GM23248 (cell line): ENCODE results near the gene LPA. TPM values are rescaled to one million over a fixed set of nuclear protein-coding genes. Genes with fewer than 3 reads are reported as not detected.
"Not testable (repeated sequence)": the region's sequence is repeated elsewhere in the genome, so short reads cannot be mapped to it uniquely, and the experiment has no call there.

Source experiments
- DNase-seq: peaks from one replicate; pipeline ENCODE4 v3.0.0-alpha.2; 2015
- H2AFZ ChIP-seq: fragments of 200-600 bp; sonication (generic); 2 replicates; pipeline ENCODE4 v1.6.1; 2016; ENCODE audit warnings: antibody characterized with exemption
- H3F3A ChIP-seq: fragments of 200-600 bp; sonication (generic); 2 replicates; pipeline ENCODE4 v1.6.1; 2016; ENCODE audit warnings: mild to moderate bottlenecking, antibody characterized with exemption, mixed run types; ENCODE audit not compliant: insufficient read depth
- H3K27ac ChIP-seq: fragments of 200-600 bp; sonication (generic); 2 replicates; pipeline ENCODE4 v1.5.1; 2016; ENCODE audit warnings: mild to moderate bottlenecking
- H3K27me3 ChIP-seq: fragments of 200-600 bp; sonication (generic); replicated peaks from 2 replicates; pipeline ENCODE4 v1.6.1; 2016; ENCODE audit warnings: mild to moderate bottlenecking; ENCODE audit not compliant: insufficient read depth
- H3K36me3 ChIP-seq: fragments of 200-600 bp; sonication (generic); 2 replicates; pipeline ENCODE4 v1.6.1; 2016; ENCODE audit warnings: low read depth, mild to moderate bottlenecking
- H3K4me1 ChIP-seq: fragments of 200-600 bp; sonication (generic); 2 replicates; pipeline ENCODE4 v1.6.1; 2016; ENCODE audit warnings: mild to moderate bottlenecking; ENCODE audit not compliant: insufficient read depth
- H3K4me2 ChIP-seq: fragments of 200-600 bp; sonication (generic); one replicate; pipeline ENCODE4 v1.6.1; 2016; ENCODE audit warnings: mild to moderate bottlenecking; ENCODE audit not compliant: unreplicated experiment
- H3K4me3 ChIP-seq: fragments of 200-600 bp; sonication (generic); 2 replicates; pipeline ENCODE4 v1.5.1; 2016; ENCODE audit warnings: mild to moderate bottlenecking
- H3K79me2 ChIP-seq: fragments of 200-600 bp; sonication (generic); 2 replicates; pipeline ENCODE4 v1.6.1; 2016; ENCODE audit warnings: mild to moderate bottlenecking; ENCODE audit not compliant: insufficient read depth
- H3K9ac ChIP-seq: fragments of 200-600 bp; sonication (generic); 2 replicates; pipeline ENCODE4 v1.6.1; 2016; ENCODE audit warnings: mild to moderate bottlenecking
- H3K9me2 ChIP-seq: fragments of 200-600 bp; sonication (generic); 2 replicates; pipeline ENCODE4 v1.6.1; 2016; ENCODE audit warnings: mixed run types, mild to moderate bottlenecking, moderate library complexity; ENCODE audit not compliant: insufficient read depth
- H3K9me3 ChIP-seq: fragments of 200-600 bp; sonication (generic); one replicate; pipeline ENCODE4 v1.6.1; 2017; ENCODE audit warnings: low read depth
- H4K20me1 ChIP-seq: fragments of 200-600 bp; sonication (generic); 2 replicates; pipeline ENCODE4 v1.6.0; 2016; ENCODE audit not compliant: insufficient read depth
- EZH2 ChIP-seq: fragments of 200-600 bp; sonication (generic); IDR thresholded peaks from 2 replicates; pipeline ENCODE4 v1.6.1; 2018; ENCODE audit warnings: antibody characterized with exemption, mild to moderate bottlenecking; ENCODE audit not compliant: insufficient read depth, poor library complexity, severe bottlenecking
- EZH2phosphoT487 ChIP-seq: fragments of 200-600 bp; sonication (generic); IDR thresholded peaks from 2 replicates; pipeline ENCODE4 v1.6.1; 2018; ENCODE audit warnings: antibody characterized with exemption, moderate library complexity, mild to moderate bottlenecking, low read depth; ENCODE audit not compliant: insufficient read depth
- whole genome bisulfite sequencing, 2 experiments: methylation state at CpG; one replicate each; pipeline ENCODE4 v1.1.6; 2015 to 2017; ENCODE audit warnings: low lambda C conversion rate in 2 of 2, low coverage in 1 of 2; ENCODE audit errors: missing lambda C conversion rate in 2 of 2; 5-methylcytosine and 5-hydroxymethylcytosine counted together
- in situ Hi-C: fragments of 300-500 bp; cut with MboI; formaldehyde crosslinking; loops from 2 replicates; pipeline ENCODE4 v1.15.0; 2020
- polyA plus RNA-seq: library from polyadenylated mRNA; unstranded; fragments of >200 nt; fragmentation: Nextera tagmentation; extraction: Ambion mirVana; gene quantifications from 2 replicates; pipeline ENCODE4 v1.2.1, GENCODE V29; 2016
- total RNA-seq: library from RNA; depleted of rRNA; stranded (reverse); fragments of >200 nt; shearing (Covaris generic); gene quantifications from 2 replicates; pipeline ENCODE4 v1.2.3, GENCODE V29; 2014

The LPA gene
- total and polyA plus RNA-seq, 2 experiments from 2014 or later: not detected

DNA sequence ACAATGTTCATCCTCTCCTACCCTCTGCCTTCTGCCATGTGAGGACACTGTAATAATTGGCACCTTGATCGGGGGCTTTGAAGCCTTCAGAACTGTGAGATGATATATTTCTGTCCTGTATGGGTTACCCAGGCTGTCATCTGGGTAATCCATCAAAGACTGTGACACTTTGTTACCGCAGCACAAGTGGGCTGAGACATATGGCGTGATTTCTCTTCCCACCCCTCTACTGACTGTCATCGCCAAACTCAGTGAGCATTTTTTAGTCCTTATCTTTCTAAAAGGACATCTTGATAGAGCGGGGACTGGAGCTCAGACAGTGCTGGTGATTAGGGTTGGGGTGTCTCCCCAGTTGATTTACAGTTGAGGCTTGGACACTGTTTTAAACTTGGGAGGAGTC lies 27.5 kb upstream of the LPA start:
- TF ChIP-seq EZH2phosphoT487: no peak
- no peak for TF ChIP-seq EZH2
- H3K4me1 ChIP-seq: no peaks in the 10 kb centered on the region
- no peaks in the 10 kb centered on the region for H3K79me2 ChIP-seq
- H3F3A ChIP-seq: no peaks in the 10 kb centered on the region
- H3K9ac ChIP-seq: no peak overlapping the region
- in situ Hi-C loops: no loop called here
- no peaks in the 10 kb centered on the region for H3K36me3 ChIP-seq
- no peaks in the 10 kb centered on the region for H3K27me3 ChIP-seq
- no peak overlapping the region for H3K4me3 ChIP-seq
- 44 to 57% methylated on average over 5 of the region's 5 CpGs for WGBS, 2 experiments
- no peak overlapping the region for H2AFZ ChIP-seq
- no peaks in the 10 kb centered on the region for H3K9me3 ChIP-seq
- no peak overlapping the region for H3K4me2 ChIP-seq
- no peaks in the 10 kb centered on the region for H3K9me2 ChIP-seq
- H4K20me1 ChIP-seq: no peaks in the 10 kb centered on the region
- no peak for DNase-seq
- H3K27ac ChIP-seq: no peak overlapping the region

DNA sequence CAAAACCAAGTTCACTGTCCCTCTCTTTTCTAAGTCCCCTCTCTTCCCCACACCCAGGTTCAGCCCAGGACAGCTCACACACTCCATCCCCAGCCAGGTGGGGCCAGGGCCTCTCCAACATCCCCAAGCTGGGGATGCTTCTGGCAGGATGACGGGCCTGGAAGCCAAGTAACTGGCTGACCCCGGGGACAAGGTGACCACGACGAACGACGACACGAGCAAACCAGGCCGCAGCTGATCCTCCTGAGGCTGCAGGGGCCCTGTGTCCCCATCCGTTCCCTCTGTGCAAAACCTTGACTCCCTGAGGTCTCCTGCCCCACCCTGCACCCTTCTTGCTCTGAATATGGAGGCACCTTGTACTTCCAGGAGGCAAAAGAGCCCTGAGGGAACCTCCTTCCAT lies 26.4 kb upstream of the LPA start:
- Histone ChIP-seq H3K4me2 (no peak overlapping the region), H3K79me2 (no peaks in the 10 kb centered on the region), H3K36me3 (no peaks in the 10 kb centered on the region), H3K27ac (no peak overlapping the region), H3K27me3 (no peaks in the 10 kb centered on the region), H3K9ac (no peak overlapping the region), H3K9me3 (no peaks in the 10 kb centered on the region), H3K9me2 (no peaks in the 10 kb centered on the region), H3K4me1 (no peaks in the 10 kb centered on the region), H4K20me1 (no peaks in the 10 kb centered on the region), H3K4me3 (no peak overlapping the region), H3F3A (no peaks in the 10 kb centered on the region), H2AFZ (no peak overlapping the region)
- TF ChIP-seq EZH2: no peak
- TF ChIP-seq EZH2phosphoT487: no peak
- in situ Hi-C loops: no loop called here
- 56 to 68% methylated on average over 9 of the region's 9 CpGs for WGBS, 2 experiments
- no peak for DNase-seq

DNA sequence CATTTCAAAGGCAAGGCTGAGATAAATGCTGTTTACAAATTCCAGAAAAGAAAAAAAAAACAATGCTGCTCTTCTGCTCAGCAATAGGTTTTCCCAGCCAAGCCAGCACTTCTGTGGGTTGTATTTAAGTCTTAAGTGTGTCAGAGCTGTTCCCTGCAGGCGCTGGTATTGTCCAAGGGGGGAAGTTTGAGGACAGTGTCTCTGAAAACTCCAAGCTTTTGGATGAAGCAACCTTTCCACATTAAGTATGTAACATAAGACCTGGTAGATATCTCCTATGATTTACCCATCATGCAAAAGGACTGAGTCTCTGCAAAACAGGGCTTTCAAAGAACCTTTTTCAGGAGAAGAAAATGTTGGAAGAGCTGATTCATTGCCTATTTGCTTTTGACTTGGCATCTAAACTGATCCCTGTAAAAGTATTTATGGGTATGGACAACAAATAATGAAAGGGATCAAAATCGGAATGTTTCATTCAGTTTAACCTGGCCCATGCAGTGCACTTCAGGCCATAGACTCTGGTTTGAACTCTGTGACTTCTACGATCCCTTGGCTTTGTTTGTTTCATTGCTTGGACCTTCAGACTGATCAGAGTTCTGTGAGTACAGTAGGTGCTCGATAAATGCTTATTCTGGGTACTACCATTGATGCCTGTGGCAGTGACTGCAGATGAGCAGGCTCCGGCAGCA lies 21.8 kb upstream of the LPA start:
- Histone ChIP-seq H3K27me3 (no peaks in the 10 kb centered on the region), H3K4me2 (no peak overlapping the region), H3K9me3 (no peaks in the 10 kb centered on the region), H3K9me2 (no peaks in the 10 kb centered on the region), H4K20me1 (no peaks in the 10 kb centered on the region), H3K4me1 (no peaks in the 10 kb centered on the region), H2AFZ (no peak overlapping the region), H3K36me3 (no peaks in the 10 kb centered on the region), H3K27ac (no peak overlapping the region), H3K9ac (no peak overlapping the region), H3F3A (no peaks in the 10 kb centered on the region), H3K4me3 (no peak overlapping the region), H3K79me2 (no peaks in the 10 kb centered on the region)
- in situ Hi-C loops: no loop called here
- TF ChIP-seq EZH2phosphoT487 (no peak), EZH2 (no peak)
- WGBS, 2 experiments: 31 to 32% methylated on average over 5 of the region's 5 CpGs
- DNase-seq: no peak

DNA sequence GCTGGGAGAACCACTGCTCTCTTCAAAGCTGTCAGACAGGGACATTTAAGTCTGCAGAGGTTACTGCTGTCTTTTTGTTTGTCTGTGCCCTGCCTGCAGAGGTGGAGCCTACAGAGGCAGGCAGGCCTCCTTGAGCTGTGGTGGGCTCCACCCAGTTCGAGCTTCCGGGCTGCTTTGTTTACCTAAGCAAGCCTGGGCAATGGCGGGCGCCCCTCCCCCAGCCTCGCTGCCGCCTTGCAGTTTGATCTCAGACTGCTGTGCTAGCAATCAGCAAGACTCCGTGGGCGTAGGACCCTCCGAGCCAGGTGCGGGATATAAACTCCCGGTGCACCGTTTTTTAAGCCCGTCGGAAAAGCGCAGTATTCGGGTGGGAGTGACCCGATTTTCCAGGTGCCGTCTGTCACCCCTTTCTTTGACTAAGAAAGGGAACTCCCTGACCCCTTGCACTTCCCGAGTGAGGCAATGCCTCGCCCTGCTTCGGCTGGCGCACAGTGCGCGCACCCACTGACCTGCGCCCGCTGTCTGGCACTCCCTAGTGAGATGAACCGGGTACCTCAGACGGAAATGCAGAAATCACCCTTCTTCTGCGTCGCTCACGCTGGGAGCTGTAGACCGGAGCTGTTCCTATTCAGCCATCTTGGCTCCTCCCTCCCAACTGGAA lies 21.2 kb upstream of the LPA start:
- H3K4me3 ChIP-seq, H3K9me2 ChIP-seq, H3K9me3 ChIP-seq, H3K27me3 ChIP-seq, H2AFZ ChIP-seq, H3K4me1 ChIP-seq, H3F3A ChIP-seq, H3K9ac ChIP-seq, H3K79me2 ChIP-seq, in situ Hi-C loops, H3K4me2 ChIP-seq, H3K27ac ChIP-seq, DNase-seq, H4K20me1 ChIP-seq, H3K36me3 ChIP-seq: not testable (repeated sequence)
- WGBS, 2 experiments: 69 to 76% methylated on average over 25 to 32 of the region's 32 CpGs
